ENCODE data around the gene FADS3.

FADS3 gene

DNA sequence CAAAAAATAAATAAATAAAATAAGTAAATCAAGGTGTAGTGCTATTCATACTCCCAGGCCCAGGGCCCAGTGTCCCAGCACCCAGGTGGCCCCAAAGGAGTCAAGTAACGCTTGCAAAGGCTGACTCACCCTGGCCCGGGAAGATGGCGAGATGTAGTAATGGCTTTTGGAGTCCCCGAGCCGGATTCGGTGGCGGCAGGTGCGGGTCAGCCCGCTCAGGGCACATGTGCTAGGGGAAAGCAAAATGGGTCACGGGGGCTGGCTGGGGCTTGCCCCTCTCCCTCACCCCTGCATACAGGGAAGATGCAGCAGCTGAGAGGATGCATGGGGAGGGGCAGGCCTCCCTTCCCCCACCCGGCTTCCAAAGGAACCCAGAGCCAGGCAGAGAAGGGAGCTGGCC is 11.0 kb upstream of the FADS3 start:
- no peak for TF ChIP-seq ZFX (IDR thresholded peaks at IDR 0.05)
- TF ChIP-seq, protein P1, sequence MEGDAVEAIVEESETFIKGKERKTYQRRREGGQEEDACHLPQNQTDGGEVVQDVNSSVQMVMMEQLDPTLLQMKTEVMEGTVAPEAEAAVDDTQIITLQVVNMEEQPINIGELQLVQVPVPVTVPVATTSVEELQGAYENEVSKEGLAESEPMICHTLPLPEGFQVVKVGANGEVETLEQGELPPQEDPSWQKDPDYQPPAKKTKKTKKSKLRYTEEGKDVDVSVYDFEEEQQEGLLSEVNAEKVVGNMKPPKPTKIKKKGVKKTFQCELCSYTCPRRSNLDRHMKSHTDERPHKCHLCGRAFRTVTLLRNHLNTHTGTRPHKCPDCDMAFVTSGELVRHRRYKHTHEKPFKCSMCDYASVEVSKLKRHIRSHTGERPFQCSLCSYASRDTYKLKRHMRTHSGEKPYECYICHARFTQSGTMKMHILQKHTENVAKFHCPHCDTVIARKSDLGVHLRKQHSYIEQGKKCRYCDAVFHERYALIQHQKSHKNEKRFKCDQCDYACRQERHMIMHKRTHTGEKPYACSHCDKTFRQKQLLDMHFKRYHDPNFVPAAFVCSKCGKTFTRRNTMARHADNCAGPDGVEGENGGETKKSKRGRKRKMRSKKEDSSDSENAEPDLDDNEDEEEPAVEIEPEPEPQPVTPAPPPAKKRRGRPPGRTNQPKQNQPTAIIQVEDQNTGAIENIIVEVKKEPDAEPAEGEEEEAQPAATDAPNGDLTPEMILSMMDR (conservative IDR thresholded peaks at IDR 0.05): no peak
- H3K27ac ChIP-seq: no peak overlapping the region

DNA sequence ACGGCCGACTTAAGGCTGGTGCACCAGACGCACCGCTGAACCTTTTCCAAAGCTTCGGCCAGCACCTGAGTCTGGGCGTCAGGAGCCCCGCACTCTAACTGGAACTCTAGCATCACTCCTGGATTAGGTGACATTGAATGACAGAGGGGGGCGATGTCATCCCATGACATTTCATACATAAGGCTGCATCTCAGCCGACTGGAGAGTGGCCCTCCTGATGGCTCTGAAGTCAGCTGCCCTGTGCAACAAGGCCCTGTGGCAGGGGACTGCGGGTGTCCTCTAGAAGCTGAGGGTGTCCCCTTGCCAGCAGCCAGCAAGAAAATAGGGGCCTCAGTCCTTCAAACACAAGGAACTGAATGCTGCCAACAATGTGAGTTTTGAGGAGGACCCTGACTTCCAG is 10.1 kb upstream of the FADS3 start:
- H3K27ac ChIP-seq: no peak overlapping the region
- no peak for TF ChIP-seq ZFX (IDR thresholded peaks at IDR 0.05)
- TF ChIP-seq, protein P1 (conservative IDR thresholded peaks at IDR 0.05): no peak

DNA sequence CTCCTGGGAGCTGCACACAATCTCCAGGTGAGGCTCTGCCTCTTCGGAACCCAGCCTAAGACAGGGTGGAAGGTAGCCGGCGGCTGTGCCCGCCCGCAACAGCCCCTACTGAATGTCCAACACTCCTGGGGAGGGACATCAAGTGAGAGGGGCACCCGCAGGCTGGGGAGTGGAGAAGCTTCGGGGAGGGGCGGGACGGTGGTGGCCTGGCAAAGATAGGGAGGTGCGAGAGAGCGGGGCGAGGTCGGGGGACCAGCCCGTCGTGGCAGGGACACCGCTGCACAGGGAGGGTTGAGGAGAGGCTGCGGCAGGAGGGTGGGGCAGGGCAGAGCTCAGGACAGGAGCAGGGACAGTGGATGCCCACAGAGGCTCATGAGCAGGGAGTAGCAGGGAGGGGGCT is 8.9 kb upstream of the FADS3 start:
- no peak for TF ChIP-seq ZFX (IDR thresholded peaks at IDR 0.05)
- no peak overlapping the region for H3K27ac ChIP-seq

DNA sequence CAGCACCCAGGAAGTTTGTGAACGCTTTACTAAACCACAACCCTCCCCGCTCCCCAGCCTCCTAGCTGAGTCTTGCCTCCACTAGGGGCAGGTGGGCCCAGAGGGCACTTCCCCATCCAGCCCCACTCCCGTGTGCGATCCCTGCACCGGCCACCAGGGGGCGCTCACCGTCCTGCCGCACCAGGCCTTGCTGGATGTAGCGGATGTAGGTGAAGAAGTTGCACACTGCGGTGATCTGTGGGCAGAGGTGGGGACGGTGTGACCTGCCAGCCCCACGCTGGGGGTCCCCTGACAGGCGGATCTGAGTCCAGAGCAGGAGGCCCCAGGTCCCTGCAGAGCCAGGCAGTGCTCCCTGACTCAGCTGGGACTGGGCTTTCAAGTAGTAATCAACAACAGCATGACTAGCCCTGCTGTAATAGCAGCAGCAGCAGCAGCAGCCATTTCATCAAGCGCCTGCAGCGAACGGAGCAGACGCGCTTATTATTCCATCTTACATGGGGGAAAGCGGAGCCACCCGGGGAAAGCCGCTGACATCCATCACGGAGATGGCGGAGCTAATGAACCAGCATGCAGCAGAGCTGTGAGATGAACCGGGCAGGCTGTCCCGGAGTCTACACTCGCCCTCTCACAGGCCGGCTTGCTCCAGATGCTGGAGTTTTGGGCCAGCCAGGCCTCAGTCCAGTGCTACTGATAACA is 7.9 kb upstream of the FADS3 start:
- H3K27ac ChIP-seq: no peak overlapping the region
- TF ChIP-seq, protein P1 (conservative IDR thresholded peaks at IDR 0.05): peak; percentile 99
- TF ChIP-seq ZFX (IDR thresholded peaks at IDR 0.05): no peak

DNA sequence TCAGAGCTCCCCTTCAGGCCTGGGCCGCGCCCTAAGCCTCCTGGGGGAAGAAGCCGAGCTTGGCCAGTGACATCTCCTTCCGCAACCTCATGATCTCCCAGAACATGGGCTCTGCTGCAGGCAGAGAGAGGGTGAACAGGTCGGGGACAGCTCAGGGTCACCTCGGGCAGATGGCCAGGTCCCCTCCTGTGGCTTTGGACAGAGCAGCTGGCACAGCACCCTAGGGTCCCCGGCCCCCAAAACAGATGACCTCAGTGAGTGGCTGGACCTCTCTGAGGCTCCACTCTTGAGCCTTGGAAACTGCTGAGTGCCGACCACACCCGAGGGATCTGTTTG is 6.9 kb upstream of the FADS3 start:
- no peak for TF ChIP-seq ZFX (IDR thresholded peaks at IDR 0.05)
- TF ChIP-seq, protein P1 (conservative IDR thresholded peaks at IDR 0.05): no peak

DNA sequence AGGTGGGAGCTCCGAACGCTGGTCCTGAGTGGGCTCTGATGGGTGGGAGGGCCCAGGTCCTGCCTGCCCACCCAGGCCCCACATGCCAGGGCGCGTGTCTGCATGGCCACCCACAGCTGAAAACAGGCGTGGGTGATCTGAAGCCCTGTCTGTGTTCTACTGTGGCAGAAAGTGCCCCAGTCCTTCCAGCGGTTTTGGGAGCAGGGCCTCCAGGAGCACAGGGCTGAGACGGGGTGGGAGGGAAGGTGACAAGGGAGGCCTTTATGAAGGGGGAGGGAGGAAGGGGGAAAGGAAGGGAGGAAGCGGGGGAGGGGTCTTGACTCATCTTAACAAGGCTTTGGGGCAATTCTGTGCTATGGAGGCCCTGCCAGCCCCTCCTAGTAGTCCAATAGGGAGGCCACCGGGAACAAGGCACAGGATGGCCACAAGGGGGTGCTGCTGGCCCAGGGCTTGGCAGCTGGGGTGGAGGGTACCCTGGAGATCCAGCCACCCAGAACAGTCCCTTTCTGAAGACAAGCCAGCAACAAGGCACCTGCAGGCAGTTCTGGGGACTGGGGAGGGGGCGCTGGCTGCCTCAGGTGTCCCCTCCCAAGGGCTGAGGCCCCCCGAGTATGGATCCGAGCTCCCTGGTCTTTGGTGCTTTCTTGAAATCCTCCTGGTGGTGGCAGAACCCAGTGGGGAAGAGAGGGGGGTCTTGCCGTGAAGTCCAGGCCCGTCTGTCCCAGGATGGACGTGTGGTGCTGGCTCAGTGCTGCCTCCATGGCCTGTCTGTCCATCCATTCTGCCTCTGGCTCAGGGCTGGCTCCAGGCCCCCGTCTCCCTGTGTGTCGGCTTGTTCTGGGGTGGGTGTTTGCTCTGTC is 6.3 kb upstream of the FADS3 start:
- TF ChIP-seq, protein P1 (conservative IDR thresholded peaks at IDR 0.05): peak; percentile 94
- no peak for TF ChIP-seq ZFX (IDR thresholded peaks at IDR 0.05)
- no peak overlapping the region for H3K27ac ChIP-seq

More for the DNA sequence above, 6.9 kb upstream of the FADS3 start:
- no peak overlapping the region for H3K27ac ChIP-seq

DNA sequence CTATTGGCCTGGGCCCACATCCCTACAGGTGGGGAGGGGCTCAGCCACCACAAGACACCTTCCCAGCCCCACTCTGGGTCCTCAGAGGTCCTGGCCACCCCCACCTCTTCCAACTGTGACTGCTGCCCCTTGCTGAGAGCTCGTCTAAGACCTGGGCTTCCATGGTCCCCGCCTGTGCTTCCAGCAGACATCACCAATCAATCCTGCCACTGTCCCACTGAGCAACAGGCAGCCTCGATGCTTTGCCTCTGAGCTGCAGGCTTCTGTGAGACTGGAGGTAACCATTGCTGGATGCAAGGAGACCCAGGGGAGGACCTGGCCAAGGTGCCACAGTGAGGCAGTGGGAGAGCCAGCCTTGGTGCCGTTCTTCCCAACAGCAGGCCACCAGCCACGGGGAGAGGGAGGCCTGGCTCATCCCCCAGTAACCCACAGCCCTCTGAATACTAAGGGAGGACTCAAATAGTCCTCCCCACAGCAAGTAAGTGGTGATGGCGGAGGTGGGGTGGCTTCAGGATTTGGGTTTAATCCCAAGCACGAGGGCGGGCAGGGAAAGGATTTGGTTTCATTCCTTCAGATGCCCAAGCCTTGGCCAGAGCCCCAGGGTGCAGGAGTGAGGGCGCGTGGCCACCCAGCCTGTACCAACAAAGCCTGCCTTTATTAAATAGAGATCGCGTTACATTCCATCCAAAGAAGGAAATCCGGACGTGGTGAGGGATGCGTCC is 5.5 kb upstream of the FADS3 start:
- TF ChIP-seq, protein P1 (conservative IDR thresholded peaks at IDR 0.05): no peak
- no peak for TF ChIP-seq ZFX (IDR thresholded peaks at IDR 0.05)
- no peak overlapping the region for H3K27ac ChIP-seq

Data from C4-2B (cell line).